CD4-positive, alpha-beta T cell treated with Interferon alpha-2 for 1 hour (primary cell): ENCODE data around the gene EXO1.

Source experiments
- DNase-seq, 2 donors: peaks; one replicate each; pipeline ENCODE4 v3.0.0-alpha.2; 2020 to 2022

The EXO1 gene

GRCh38 chr1:241895013-241895412 lies 47.0 kb downstream of the EXO1 start:
- no peak for DNase-seq

GRCh38 chr1:241896670-241896962 lies 48.6 kb downstream of the EXO1 start:
- DNase-seq = no peak

GRCh38 chr1:241899210-241899609 lies 51.2 kb downstream of the EXO1 start:
- no peak for DNase-seq

GRCh38 chr1:241900381-241900780 lies 52.4 kb downstream of the EXO1 start:
- no peak for DNase-seq

GRCh38 chr1:241902391-241903065 lies 54.5 kb downstream of the EXO1 start:
- DNase-seq = no peak

- no peak for DNase-seq
Measured at GRCh38 chr1:241916196-241916595, 68.2 kb downstream of the EXO1 start.

- DNase-seq = no peak
Measured at GRCh38 chr1:241917487-241917886, 69.5 kb downstream of the EXO1 start.

- DNase-seq = no peak
Measured at GRCh38 chr1:241918879-241919278, 70.9 kb downstream of the EXO1 start.

GRCh38 chr1:241924080-241924808 lies 76.2 kb downstream of the EXO1 start:
- DNase-seq = no peak

- no peak for DNase-seq
Measured at GRCh38 chr1:241926141-241926540, 78.1 kb downstream of the EXO1 start.

- DNase-seq = no peak
Measured at GRCh38 chr1:241927321-241927720, 79.3 kb downstream of the EXO1 start.

GRCh38 chr1:241932845-241933244 lies 84.8 kb downstream of the EXO1 start:
- DNase-seq = no peak

- no peak for DNase-seq
Measured at GRCh38 chr1:241934201-241934848, 86.3 kb downstream of the EXO1 start.

GRCh38 chr1:241934866-241935265 lies 86.9 kb downstream of the EXO1 start:
- DNase-seq = no peak
